Suprapubic skin (tissue), 3 donors: ENCODE measurements around the gene TRNP1.

Experiments used
- CTCF ChIP-seq, 2 donors: fragments of 200-600 bp in 1 of 2; fragments of 450-650 bp in 1 of 2; sonication (generic) in 1 of 2; IDR thresholded peaks; one replicate each; pipeline ENCODE4 v1.5.1; 2016 to 2019; ENCODE audit warnings: antibody characterized with exemption in 2 of 2, mild to moderate bottlenecking in 1 of 2, moderate library complexity in 1 of 2
- POLR2AphosphoS5 ChIP-seq, 3 donors: sonication (generic); formaldehyde crosslinking; IDR thresholded peaks; one replicate each; pipeline ENCODE4 v1.6.1; 2017; ENCODE audit warnings: antibody characterized with exemption in 3 of 3

DNA sequence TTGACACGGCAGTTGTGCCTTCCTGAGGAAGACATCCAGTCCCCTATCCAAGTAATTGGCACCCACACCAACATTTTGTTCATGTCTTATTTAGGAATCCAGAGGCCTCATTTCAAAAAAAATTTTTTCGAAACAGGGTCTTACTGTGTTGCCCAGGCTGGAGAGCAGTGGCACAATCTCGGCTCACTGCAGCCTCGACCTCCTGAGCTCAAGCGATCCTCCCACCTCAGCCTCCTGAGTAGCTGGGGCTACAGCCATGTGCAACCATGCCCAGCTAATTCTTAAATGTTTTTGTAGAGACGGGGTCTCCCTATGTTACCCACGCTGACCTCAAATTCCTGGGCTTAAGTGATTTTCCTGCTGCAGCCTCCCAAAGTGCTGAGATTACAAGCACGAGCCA lies 9.2 kb upstream of the TRNP1 start:
- no peak for TF ChIP-seq CTCF (IDR thresholded peaks at IDR 0.05)
- TF ChIP-seq POLR2AphosphoS5 (IDR thresholded peaks at IDR 0.05) = no peak
